Stimulated activated CD8-positive, alpha-beta memory T cell treated with anti-CD3 and anti-CD28 coated beads, Interleukin-2, amount 100 ng/mL, for 1 hour (primary cell): ENCODE data around the gene PSME2.

Source experiments
- DNase-seq, 2 donors: peaks; one replicate each; pipeline ENCODE4 v3.0.0-alpha.2; 2020; ENCODE audit warnings: low read depth in 2 of 2

Gene PSME2

DNA sequence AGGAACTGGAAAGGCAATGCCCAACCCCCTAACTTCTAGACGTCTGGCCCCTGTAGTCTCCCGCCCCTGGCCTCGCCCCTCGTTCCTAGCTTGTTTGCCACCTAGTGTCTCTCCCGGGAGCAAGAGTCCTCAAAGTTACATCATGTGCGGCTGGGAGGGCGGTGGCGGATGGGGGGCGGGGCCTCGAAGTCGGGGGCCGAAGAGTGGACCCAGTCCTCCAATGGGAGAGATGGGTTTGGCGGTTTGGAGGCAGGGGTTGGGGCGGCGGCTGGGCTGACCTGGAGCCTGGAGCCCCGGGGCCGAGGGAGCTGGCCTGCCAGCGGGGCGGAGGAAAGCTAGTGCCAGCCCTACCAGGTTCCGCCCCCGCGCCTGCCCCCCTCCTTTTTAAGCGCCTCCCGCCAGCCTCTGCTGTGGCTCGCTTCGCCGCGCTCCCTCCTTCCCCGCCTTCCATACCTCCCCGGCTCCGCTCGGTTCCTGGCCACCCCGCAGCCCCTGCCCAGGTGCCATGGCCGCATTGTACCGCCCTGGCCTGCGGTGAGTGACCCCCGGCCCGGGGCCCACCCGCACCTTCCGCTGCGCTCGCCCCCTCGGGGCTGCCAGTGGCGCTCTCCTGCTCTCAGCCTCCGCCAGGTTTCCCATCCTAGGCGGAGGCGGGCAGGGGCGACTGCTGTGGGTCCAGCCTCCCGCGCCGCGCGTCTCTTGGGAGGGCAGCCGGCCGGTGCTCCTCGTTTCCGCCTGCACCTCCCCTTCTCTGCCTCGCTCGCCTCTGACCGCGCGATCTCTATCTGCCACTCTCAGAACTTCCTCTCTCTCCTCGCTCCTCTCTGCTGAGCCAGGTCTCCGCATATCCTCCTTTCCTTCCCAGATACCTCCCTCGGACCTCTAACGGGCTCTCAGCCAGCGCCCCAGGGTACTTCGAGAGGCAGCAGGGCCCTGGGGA is 52.2 kb downstream of the PSME2 start, which contains the start of gene PCK2:
PCK2 (plus strand) TSS at position 411 of the 940 bp plus-strand sequence; CDS start at position 506, 95 bp downstream.
- DNase-seq = peak; percentile 47 to 57
